Posterior vena cava (tissue), 2 donors: ENCODE results near the gene GABRR2. TPM values are rescaled to one million over a fixed set of nuclear protein-coding genes. Genes with fewer than 3 reads are reported as not detected.
"Not testable (repeated sequence)": the region's sequence is repeated elsewhere in the genome, so short reads cannot be mapped to it uniquely, and the experiment has no call there.

Experiments
- DNase-seq: peaks from one replicate; pipeline ENCODE4 v3.0.0-alpha.2; 2020; ENCODE audit warnings: low spot score
- intact Hi-C, 2 donors: fragments of 100-400 bp; cut with DNase I; formaldehyde crosslinking; loops; one replicate each; pipeline versions ENCODE4 v1.14.1 to v1.14.2; 2022 to 2023
- total RNA-seq, 2 donors: library from RNA; stranded (reverse); fragmentation: NEBNext Ultra II Directional; extraction: Animal tissue kit (Norgen Biotek cat#: 25700); gene quantifications; one replicate each; pipeline ENCODE4 v1.2.1, GENCODE V29; 2021
- donor health status: DM: yes; HTN: yes; CAD: no.
- donor health status: DM: yes; HTN: yes; CAD: no.

GABRR2 gene
- total RNA-seq, 2 donors from 2014 or later = 0.93 to 1.7 TPM

- intact Hi-C loops = no loop called here
- no peak for DNase-seq
These were observed 16.2 kb downstream of the GABRR2 start for GRCh38 chr6:89298680-89299465.

- intact Hi-C loops = no loop called here
- DNase-seq = no peak
These were observed 17.3 kb downstream of the GABRR2 start for GRCh38 chr6:89297695-89298351.

DNA sequence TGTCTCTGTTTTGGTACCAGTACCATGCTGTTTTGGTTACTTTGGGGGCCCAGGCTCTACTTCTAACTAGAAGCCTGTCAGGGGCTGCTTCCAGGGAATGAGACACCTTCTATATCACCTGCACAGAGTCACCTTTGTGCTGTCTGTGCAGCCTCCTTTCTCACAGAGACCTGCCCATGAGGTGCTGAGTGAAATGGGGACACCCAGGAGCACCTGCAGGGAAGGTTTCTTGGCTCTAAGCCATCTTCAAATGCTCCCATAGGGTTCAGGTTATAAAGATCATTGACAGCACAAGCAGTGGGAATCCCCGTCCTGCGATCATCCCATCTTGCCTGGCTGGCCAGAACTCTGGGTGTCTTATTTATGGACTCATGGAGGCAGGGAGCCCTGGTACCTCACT, 19.1 kb downstream of the GABRR2 start:
- intact Hi-C loops = no loop called here
- DNase-seq = no peak

DNA sequence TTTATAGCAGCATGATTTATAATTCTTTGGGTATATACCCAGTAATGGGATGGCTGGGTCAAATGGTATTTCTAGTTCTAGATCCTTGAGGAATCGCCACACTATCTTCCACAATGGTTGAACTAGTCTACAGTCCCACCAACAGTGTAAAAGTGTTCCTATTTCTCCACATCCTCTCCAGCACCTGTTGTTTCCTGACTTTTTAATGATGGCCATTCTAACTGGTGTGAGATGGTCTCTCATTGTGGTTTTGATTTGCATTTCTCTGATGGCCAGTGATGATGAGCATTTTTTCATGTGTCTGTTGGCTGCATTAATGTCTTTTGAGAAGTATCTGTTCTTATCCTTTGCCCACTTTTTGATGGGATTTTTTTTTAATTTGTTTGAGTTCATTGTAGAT, 20.0 kb downstream of the GABRR2 start:
- DNase-seq, intact Hi-C loops: not testable (repeated sequence)

DNA sequence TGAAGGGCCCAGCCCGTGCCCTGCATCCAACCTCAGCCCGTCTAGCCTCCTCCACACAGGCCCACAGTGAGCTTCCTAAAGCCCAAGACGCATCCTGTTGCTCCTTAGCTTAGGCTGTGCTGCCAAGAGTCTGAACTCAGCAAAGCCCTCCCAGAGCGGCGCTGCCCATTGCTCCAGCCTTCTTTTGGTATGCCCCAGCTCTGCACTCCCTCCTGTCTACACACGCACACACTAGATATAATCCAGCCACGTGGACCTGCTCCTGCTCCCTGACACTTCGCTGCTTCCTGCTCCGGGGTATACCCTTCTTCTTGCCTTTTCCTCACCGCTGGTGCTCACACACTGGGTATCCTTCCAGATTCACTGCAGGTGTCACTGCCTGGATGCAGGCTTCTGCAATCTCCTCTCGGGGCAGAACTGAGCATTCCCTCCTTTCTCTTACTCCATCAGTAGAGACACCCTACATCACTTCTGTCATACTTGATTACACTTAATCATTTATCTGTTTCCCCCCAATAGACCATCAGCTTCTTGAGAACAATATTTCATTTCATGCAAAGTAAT, 23.8 kb downstream of the GABRR2 start:
- DNase-seq = no peak
- intact Hi-C loops = no loop called here

- intact Hi-C loops = no loop called here
- DNase-seq = no peak
These were observed 24.5 kb downstream of the GABRR2 start for GRCh38 chr6:89290401-89291155.

DNA sequence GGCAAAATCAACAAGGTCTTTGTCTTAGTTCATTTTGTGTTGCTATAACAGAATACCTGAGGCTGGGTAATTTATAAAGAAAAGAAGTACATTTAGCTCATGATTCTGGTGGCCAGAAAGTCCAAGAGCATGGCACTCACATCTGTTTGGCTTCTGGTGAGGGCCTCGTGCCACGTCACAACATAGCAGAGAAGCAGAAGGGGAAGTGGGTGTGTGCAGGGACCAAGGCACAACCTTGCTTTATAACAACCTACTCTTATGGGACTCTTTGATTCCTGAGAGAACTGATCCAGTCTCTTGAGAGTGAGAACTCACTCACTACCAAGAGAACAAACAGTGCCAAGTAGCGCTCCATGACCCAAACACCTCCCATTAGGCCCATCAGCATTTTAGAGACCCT, 25.4 kb downstream of the GABRR2 start:
- intact Hi-C loops = no loop called here
- no peak for DNase-seq

DNA sequence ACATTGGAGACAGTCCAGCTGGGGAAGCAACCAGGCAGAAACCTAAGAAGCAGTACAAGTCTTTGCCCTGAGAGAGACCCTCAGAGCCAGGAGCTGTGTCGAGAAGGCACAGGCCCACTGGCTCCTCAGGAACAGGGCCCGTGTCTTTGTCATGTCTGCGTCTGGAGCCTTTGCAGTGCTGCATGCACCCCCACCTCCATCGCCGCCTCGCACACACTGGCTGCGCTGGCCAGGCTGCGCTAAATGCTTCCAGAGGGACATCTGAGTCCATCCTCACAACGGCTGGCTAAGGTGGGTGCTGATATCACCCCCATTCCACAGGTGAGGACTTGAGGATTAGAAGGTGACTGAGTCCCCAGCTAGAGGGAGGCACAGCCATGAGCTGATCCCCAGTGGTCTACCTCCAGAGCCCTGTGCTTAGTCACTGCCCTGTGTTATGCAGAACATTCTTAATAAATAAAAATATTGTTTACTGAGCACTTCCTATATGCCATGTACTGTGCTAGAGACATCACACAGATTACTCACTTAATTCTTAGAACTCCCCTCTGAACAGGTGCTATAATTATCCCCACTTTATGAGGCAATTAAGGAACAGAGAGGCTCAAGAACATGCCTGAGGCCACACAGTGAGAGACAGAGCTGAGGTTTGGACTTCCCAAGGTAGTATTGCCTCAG, 27.6 kb downstream of the GABRR2 start:
- DNase-seq = no peak

GRCh38 chr6:89286516-89286915, 28.6 kb downstream of the GABRR2 start:
- no peak for DNase-seq

More for the DNA sequence above, 27.6 kb downstream of the GABRR2 start:
- intact Hi-C loops = no loop called here

GRCh38 chr6:89284963-89285735, 29.9 kb downstream of the GABRR2 start:
- no peak for DNase-seq
- intact Hi-C loops = no loop called here

More at GRCh38 chr6:89286516-89286915, 28.6 kb downstream of the GABRR2 start:
- intact Hi-C loops = no loop called here

DNA sequence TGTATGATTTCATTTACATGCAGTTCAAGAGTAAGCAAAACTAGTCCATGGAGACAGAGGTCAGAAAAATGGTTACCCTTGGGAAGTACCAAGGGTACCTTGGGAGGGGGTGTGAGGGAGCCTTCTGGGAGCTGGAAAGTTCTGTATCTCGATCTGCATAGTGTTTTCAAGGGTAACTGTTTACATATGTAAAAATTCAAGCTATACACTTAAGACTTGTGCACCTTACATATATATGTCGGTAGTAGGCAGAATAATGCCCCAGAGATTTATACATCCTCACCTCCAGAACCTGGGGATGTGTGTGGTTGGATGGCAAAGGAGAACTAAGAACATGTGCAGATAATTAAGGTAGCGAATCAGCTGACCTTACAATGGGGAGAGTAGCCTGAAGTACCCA, 31.0 kb downstream of the GABRR2 start:
- no peak for DNase-seq
- intact Hi-C loops = no loop called here

GRCh38 chr6:89282749-89283148, 32.4 kb downstream of the GABRR2 start:
- DNase-seq = no peak
- intact Hi-C loops = no loop called here

- DNase-seq = no peak
- intact Hi-C loops = no loop called here
These were observed 33.3 kb downstream of the GABRR2 start for GRCh38 chr6:89281779-89282246.

DNA sequence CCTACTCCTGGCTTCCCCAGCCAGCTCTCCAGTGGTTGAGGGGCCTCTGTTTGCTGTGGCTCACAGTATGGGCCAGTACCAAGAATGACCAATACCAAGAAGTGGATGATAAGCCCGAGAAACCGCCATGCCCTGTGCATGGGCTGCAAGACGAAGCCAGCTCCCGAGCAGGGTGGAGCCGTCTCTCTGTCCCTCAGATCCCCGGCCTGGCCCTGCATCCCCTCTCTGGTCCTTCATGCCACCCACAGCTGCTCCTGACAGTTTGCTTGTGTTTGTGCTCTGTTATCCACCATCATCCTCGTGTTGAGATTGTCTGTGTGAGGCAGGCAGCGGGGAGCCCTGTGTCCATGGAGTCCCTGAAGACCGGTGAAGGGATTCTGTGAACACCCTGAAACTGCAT, 36.1 kb downstream of the GABRR2 start:
- no peak for DNase-seq
- intact Hi-C loops = no loop called here

GRCh38 chr6:89275900-89276299, 39.2 kb downstream of the GABRR2 start:
- no peak for DNase-seq
- intact Hi-C loops = no loop called here

GRCh38 chr6:89273816-89274215, 41.3 kb downstream of the GABRR2 start:
- no peak for DNase-seq
- intact Hi-C loops = no loop called here

DNA sequence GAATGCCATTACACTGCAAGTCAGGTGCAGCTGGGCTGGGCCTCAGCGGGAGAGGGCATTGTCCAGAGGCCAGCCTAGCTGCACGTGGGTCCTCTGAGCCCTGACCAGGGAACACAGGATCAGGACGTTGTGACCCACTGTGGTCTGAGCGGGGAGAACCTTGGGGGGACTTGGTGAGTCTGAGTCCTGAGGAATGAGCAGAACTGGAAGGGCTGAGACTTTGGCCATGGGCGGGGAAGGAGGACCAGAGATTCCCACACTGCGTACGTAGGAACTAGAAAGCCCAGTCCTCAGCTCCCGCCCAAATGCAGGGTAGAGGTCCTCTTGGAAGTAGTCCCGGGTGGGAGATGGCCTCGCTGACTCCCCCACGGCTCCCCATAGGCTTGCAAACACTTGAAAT, 42.5 kb downstream of the GABRR2 start:
- no peak for DNase-seq
- intact Hi-C loops = no loop called here

DNA sequence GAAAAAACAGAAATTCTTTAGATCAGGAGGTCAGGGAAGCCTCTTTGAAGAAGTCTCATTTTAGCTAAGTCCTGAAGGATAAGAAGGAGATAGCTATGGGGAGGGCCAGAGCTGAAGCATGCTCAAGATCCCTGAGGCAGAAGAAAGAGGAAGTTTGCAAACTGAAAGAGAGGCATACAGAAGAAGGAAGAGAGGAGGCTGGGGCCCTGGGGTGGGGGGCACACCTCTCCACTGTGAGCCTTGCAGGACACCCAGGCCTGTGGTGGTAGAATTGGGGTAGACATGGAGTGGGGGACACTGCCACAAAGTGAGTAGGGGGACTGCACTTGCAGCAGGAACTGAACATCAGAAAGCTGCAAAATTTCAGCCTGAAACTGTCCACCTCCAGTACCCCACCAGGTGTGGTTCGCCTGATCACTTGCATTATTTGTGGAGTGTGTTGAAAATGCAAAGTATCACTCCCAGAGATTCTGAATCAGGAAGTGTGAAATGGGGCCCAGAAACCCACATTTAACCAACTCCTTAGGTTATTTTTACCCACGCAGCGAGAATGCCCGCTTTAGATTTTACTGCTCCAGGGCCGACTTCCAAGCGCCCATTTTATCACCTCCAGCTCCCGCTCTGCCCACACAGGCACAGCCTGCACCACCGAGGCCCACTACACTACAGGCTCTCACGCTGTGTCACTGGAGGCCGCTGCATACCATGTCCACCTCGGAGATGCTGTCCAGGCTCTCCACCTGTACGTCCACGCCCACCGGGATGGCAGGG, 44.0 kb downstream of the GABRR2 start:
- no peak for DNase-seq
- intact Hi-C loops = no loop called here
